GM12878 (cell line): ENCODE results near the gene CTRB1. TPM values are rescaled to one million over a fixed set of nuclear protein-coding genes. Genes with fewer than 3 reads are reported as not detected.

Experiments used
- ATAC-seq: fragments of 200-7000 bp; cut with Tn5 transposase; 3 replicates; pipeline ENCODE4 v1.9.1; 2020; ENCODE audit warnings: mild to moderate bottlenecking, moderate library complexity
- BruUV-seq: library from RNA; stranded (reverse); fragments of 400-500 nt; replicated peaks from 2 replicates; lab custom pipeline; 2021; lab: Mats Ljungman, UMichigan
- CTCF ChIA-PET: fragments of 300-600 bp; sonication (Branson Sonifier 250); formaldehyde crosslinking; extraction: SDS; loops from one replicate; lab custom pipeline; 2021; ENCODE audit warnings: inconsistent platforms; lab: Yijun Ruan, JAX
- POLR2A ChIA-PET: fragments of 350-600 bp; formaldehyde crosslinking; extraction: SDS; loops from one replicate; lab custom pipeline; 2021; ENCODE audit warnings: inconsistent platforms; lab: Charles Lee
- RAD21 ChIA-PET: fragments of 300-600 bp; sonication (Branson Sonifier 250); formaldehyde crosslinking; loops from one replicate; lab custom pipeline; 2023; ENCODE audit warnings: antibody characterized with exemption; ENCODE audit not compliant: unreplicated experiment; lab: Charles Lee
- SMC1A ChIA-PET: fragments of 300-600 bp; sonication (Branson Sonifier 250); formaldehyde crosslinking; loops from one replicate; lab custom pipeline; 2023; ENCODE audit not compliant: unreplicated experiment, uncharacterized antibody; lab: Charles Lee
- DNase-seq: peaks from one replicate; pipeline ENCODE4 v3.0.0-alpha.2; 2011; ENCODE audit warnings: low read depth, low spot score
- FAIRE-seq: peaks from 3 replicates; lab custom pipeline; 2011; peaks lifted over from hg19 to GRCh38; lab: Jason Lieb, UNC
- H2AFZ ChIP-seq: 2 replicates; pipeline ENCODE4 v1.6.0; 2011; ENCODE audit warnings: low read depth, low read length, control low read depth; ENCODE audit not compliant: control insufficient read depth
- H3K27ac ChIP-seq: 2 replicates; pipeline ENCODE4 v1.5.1; 2011; ENCODE audit warnings: control low read depth; ENCODE audit not compliant: control insufficient read depth, insufficient read depth
- H3K27me3 ChIP-seq, 2 experiments: replicated peaks in 1 of 2; 2 replicates each; pipeline versions ENCODE4 v1.6.0 to v1.6.1; 2011; ENCODE audit warnings: low read length in 1 of 2; ENCODE audit not compliant: control insufficient read depth in 2 of 2, insufficient read depth in 2 of 2
- H3K36me3 ChIP-seq, 2 experiments: 2 replicates each; pipeline ENCODE4 v1.5.1; 2011; ENCODE audit warnings: low read length in 1 of 2; ENCODE audit not compliant: control insufficient read depth in 2 of 2, insufficient read depth in 2 of 2
- H3K4me1 ChIP-seq: 2 replicates; pipeline ENCODE4 v1.6.1; 2011; ENCODE audit warnings: mild to moderate bottlenecking, low read length, moderate library complexity, mixed read lengths; ENCODE audit not compliant: control insufficient read depth, insufficient read depth
- H3K4me2 ChIP-seq: 2 replicates; pipeline ENCODE4 v1.6.0; 2011; ENCODE audit warnings: control low read depth; ENCODE audit not compliant: control insufficient read depth, insufficient read depth
- H3K4me3 ChIP-seq: fragments of 200-600 bp; sonication (generic); 2 replicates; pipeline ENCODE4 v1.5.1; 2016
- H3K79me2 ChIP-seq: 2 replicates; pipeline ENCODE4 v1.6.0; 2011; ENCODE audit warnings: low read length; ENCODE audit not compliant: control insufficient read depth, insufficient read depth
- H3K9ac ChIP-seq: 2 replicates; pipeline ENCODE4 v1.8.0; 2011; ENCODE audit warnings: low read length, control low read depth, mixed read lengths; ENCODE audit not compliant: control insufficient read depth, insufficient read depth
- H3K9me3 ChIP-seq: replicated peaks from 3 replicates; pipeline ENCODE4 v1.5.1; 2011; ENCODE audit warnings: mild to moderate bottlenecking, low read length; ENCODE audit not compliant: control insufficient read depth, insufficient read depth
- H4K20me1 ChIP-seq: 2 replicates; pipeline ENCODE4 v1.6.0; 2011; ENCODE audit not compliant: control insufficient read depth, insufficient read depth
- ATF3 ChIP-seq: IDR thresholded peaks from 2 replicates; pipeline ENCODE4 v1.6.1; 2011; ENCODE audit warnings: low read depth, mild to moderate bottlenecking, low read length, moderate library complexity, borderline replicate concordance; ENCODE audit errors: extremely low read depth
- CTCF ChIP-seq, 3 experiments: IDR thresholded peaks in 2 of 3; conservative IDR thresholded peaks in 1 of 3; 2 replicates each; pipeline ENCODE4 v1.5.1; 2011; ENCODE audit warnings: low read depth in 3 of 3, low read length in 3 of 3, mild to moderate bottlenecking in 3 of 3, control low read depth in 2 of 3, moderate library complexity in 2 of 3, inconsistent platforms in 1 of 3, mixed read lengths in 1 of 3; ENCODE audit not compliant: control insufficient read depth in 2 of 3, insufficient read depth in 1 of 3; ENCODE audit errors: extremely low read depth in 1 of 3
- EP300 ChIP-seq, 2 experiments: fragments of 150-350 bp in 1 of 2; IDR thresholded peaks; 2 replicates each; pipeline ENCODE4 v1.6.1; 2011 to 2012; ENCODE audit warnings: low read depth in 2 of 2, low read length in 2 of 2, borderline replicate concordance in 1 of 2, improper control_type of control experiment in 1 of 2, inconsistent platforms in 1 of 2; ENCODE audit not compliant: control insufficient read depth in 1 of 2
- NFYB ChIP-seq: IDR thresholded peaks from 2 replicates; pipeline ENCODE4 v1.6.1; 2011; ENCODE audit warnings: low read depth, mild to moderate bottlenecking, low read length, improper control_type of control experiment, moderate library complexity; ENCODE audit not compliant: insufficient read depth
- PKNOX1 ChIP-seq: fragments of 450-650 bp; IDR thresholded peaks from 2 replicates; pipeline ENCODE4 v1.6.1; 2016; ENCODE audit warnings: mild to moderate bottlenecking
- POU2F2 ChIP-seq: IDR thresholded peaks from 3 replicates; pipeline ENCODE4 v1.6.1; 2011; ENCODE audit warnings: low read depth, mild to moderate bottlenecking, low read length, borderline replicate concordance
- RCOR1 ChIP-seq: conservative IDR thresholded peaks from 2 replicates; pipeline ENCODE4 v1.6.1; 2012; ENCODE audit warnings: low read depth, low read length, improper control_type of control experiment
- TCF12 ChIP-seq: IDR thresholded peaks from 2 replicates; pipeline ENCODE4 v1.6.1; 2011; ENCODE audit warnings: low read depth, mild to moderate bottlenecking, low read length
- ZBTB40 ChIP-seq: fragments of 450-650 bp; IDR thresholded peaks from 2 replicates; pipeline ENCODE4 v1.6.1; 2016; ENCODE audit warnings: mild to moderate bottlenecking, moderate library complexity, borderline replicate concordance
- WGBS: methylation state at CpG from one replicate; pipeline ENCODE4 v1.1.6; 2016; ENCODE audit warnings: low lambda C conversion rate; ENCODE audit not compliant: insufficient replicate concordance, insufficient coverage; ENCODE audit errors: missing lambda C conversion rate; 5-methylcytosine and 5-hydroxymethylcytosine counted together
- in situ Hi-C: fragments of 300-500 bp; cut with MboI; formaldehyde crosslinking; loops from 9 replicates; pipeline ENCODE4 v1.14.3; 2018; ENCODE audit warnings: mixed read lengths
- intact Hi-C: fragments of 100-400 bp; cut with micrococcal nuclease; formaldehyde crosslinking; loops from one replicate; pipeline ENCODE4 v1.14.2; 2022; ENCODE audit not compliant: unreplicated experiment
- polyA plus RNA-seq, 11 experiments: library from polyadenylated mRNA; depleted of rRNA in 4 of 11; unstranded in 6 of 11; stranded (reverse) in 5 of 11; fragments of >200 nt; fragmentation: Nextera tagmentation in 4 of 11; fragmentation: Illumina TruSeq in 1 of 11; extraction: Ambion mirVana in 4 of 11; extraction: Trizol in 1 of 11; gene quantifications; 1 replicate in 1 of 11; 2 replicates in 10 of 11; pipeline versions ENCODE4 v1.2.1 to v1.2.3, GENCODE V29; 2011 to 2016; ENCODE audit warnings: inconsistent platforms in 2 of 11, missing spikeins in 2 of 11, low read depth in 1 of 11
- total RNA-seq, 4 experiments: library from RNA; depleted of rRNA in 3 of 4; stranded (reverse); fragments of >200 nt in 3 of 4; fragmentation: Illumina TruSeq in 1 of 4; extraction: Trizol in 1 of 4; gene quantifications; 2 replicates each; pipeline versions ENCODE4 v1.2.1 to v1.2.3, GENCODE V29; 2013 to 2021

The CTRB1 gene
- total and polyA plus RNA-seq, 10 of the 15 experiments (the other 5 are each of a cell fraction or from before 2014, with no cell fraction given): 0.28 to 4.4 TPM; not detected in 8

GRCh38 chr16:75247249-75247648 is 28.5 kb downstream of the CTRB1 start (continued):
- TF ChIP-seq ZBTB40 (no peak), RCOR1 (no peak), NFYB (no peak)
- TF ChIP-seq, all 136 proteins: peak for 0

GRCh38 chr16:75248142-75248535 is 29.4 kb downstream of the CTRB1 start:
- Histone ChIP-seq H4K20me1 (peaks cover 14% of the 10 kb centered on the region), H3K4me1 (peaks cover 24% of the 10 kb centered on the region), H3K27ac (no peak overlapping the region), H3K36me3 (no peaks in the 10 kb centered on the region), H3K4me2 (no peak overlapping the region), H3K4me3 (no peak overlapping the region), H3K79me2 (no peaks in the 10 kb centered on the region; the same call in 1 of the 2 replicates), H3K9ac (no peak overlapping the region), H3K9me3 (no peaks in the 10 kb centered on the region), H2AFZ (no peak overlapping the region), H3K27me3 (peaks cover 0 to 4% of the 10 kb centered on the region in 2 experiments; a peak in 1 of 4 replicates)
- FAIRE-seq: no peak
- ChIA-PET CTCF (interaction anchor here (0.6 kb wide), 2 partner anchors 57 to 269 kb away, joined by 3 read pairs; no protein-coding TSS in a partner anchor), POLR2A (interaction anchor here (0.6 kb wide), 1 partner anchor 11 kb away, joined by 3 read pairs; no protein-coding TSS in a partner anchor), RAD21 (interaction anchor here (1.0 kb wide), 1 partner anchor 132 kb away, joined by 3 read pairs; no protein-coding TSS in a partner anchor), SMC1A (interaction anchor here (1.0 kb wide), 1 partner anchor 9 kb away, joined by 3 read pairs; no protein-coding TSS in a partner anchor)
- 68% methylated on average over 13 of the region's 13 CpGs for WGBS
- intact Hi-C loops: no loop called here
- ATAC-seq: no peak
- no TSS peak for BruUV-seq
- in situ Hi-C loops: no loop called here
- no peak for DNase-seq
- no peak for TF ChIP-seq CTCF (IDR thresholded peaks at IDR 0.05 in 2 of 3, conservative IDR thresholded peaks at IDR 0.05 in 1 of 3; ENCODE audit: control insufficient read depth in 2 of 3, extremely low read depth in 1 of 3, insufficient read depth in 1 of 3, low read depth in 3 of 3, low read length in 3 of 3)
- TF ChIP-seq PKNOX1: no peak
- TF ChIP-seq TCF12: no peak
- no peak for TF ChIP-seq ATF3
- TF ChIP-seq EP300 (IDR thresholded peaks at IDR 0.05; ENCODE audit: borderline replicate concordance in 1 of 2, control insufficient read depth in 1 of 2, low read depth in 2 of 2, low read length in 2 of 2): no peak
- TF ChIP-seq POU2F2: no peak
